IMR-90 (cell line): ENCODE data around the gene SART1.

ENCODE experiments used
- CTCF ChIP-seq: conservative IDR thresholded peaks from 2 replicates; pipeline ENCODE4 v1.5.1; 2012; ENCODE audit warnings: mild to moderate bottlenecking, low read depth, low read length, improper control_type of control experiment
- POLR2A ChIP-seq: IDR thresholded peaks from 2 replicates; pipeline ENCODE4 v1.6.1; 2012; ENCODE audit warnings: mild to moderate bottlenecking, low read depth, low read length

GRCh38 chr11:66026017-66026529, 64.5 kb downstream of the SART1 start, which contains the start of gene CATSPER1:
- TF ChIP-seq CTCF = no peak
- no peak for TF ChIP-seq POLR2A
